Measurements from ENCODE around the gene CLDN8.

CLDN8 gene

DNA sequence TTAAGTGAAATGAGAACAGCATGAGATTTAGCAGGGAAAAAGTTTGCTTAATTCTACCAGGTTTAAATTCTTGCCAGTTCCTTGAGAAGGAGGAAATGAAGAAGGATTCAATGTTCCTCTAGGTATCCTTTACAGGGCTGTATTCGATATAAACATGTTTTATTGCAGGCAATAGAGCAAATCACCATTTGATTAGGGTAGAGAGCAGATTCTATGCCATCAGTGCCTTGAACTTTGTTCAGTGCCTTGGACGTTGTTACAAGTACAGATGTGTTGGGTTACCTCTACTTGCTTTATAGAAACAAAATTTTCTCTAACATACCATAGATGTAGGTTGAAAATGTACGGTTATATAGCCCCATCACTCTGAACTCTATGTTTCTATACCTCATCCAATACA lies 18.2 kb upstream of the CLDN8 start:
- TF ChIP-seq, protein P1, sequence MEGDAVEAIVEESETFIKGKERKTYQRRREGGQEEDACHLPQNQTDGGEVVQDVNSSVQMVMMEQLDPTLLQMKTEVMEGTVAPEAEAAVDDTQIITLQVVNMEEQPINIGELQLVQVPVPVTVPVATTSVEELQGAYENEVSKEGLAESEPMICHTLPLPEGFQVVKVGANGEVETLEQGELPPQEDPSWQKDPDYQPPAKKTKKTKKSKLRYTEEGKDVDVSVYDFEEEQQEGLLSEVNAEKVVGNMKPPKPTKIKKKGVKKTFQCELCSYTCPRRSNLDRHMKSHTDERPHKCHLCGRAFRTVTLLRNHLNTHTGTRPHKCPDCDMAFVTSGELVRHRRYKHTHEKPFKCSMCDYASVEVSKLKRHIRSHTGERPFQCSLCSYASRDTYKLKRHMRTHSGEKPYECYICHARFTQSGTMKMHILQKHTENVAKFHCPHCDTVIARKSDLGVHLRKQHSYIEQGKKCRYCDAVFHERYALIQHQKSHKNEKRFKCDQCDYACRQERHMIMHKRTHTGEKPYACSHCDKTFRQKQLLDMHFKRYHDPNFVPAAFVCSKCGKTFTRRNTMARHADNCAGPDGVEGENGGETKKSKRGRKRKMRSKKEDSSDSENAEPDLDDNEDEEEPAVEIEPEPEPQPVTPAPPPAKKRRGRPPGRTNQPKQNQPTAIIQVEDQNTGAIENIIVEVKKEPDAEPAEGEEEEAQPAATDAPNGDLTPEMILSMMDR (IDR thresholded peaks at IDR 0.05; ENCODE audit: insufficient read depth, low read length, poor library complexity, severe bottlenecking) = no peak
- DNase-seq (ENCODE audit: extremely low read depth, insufficient read length) = no peak
- Histone ChIP-seq H3K27me3 (replicated peaks; ENCODE audit: control insufficient read depth, insufficient read depth, low read length) (no peaks in the 10 kb centered on the region), H3K4me3 (replicated peaks; ENCODE audit: low read depth, low read length) (no peak overlapping the region), H3K36me3 (ENCODE audit: control insufficient read depth, insufficient read depth, low read length) (no peaks in the 10 kb centered on the region)

DNA sequence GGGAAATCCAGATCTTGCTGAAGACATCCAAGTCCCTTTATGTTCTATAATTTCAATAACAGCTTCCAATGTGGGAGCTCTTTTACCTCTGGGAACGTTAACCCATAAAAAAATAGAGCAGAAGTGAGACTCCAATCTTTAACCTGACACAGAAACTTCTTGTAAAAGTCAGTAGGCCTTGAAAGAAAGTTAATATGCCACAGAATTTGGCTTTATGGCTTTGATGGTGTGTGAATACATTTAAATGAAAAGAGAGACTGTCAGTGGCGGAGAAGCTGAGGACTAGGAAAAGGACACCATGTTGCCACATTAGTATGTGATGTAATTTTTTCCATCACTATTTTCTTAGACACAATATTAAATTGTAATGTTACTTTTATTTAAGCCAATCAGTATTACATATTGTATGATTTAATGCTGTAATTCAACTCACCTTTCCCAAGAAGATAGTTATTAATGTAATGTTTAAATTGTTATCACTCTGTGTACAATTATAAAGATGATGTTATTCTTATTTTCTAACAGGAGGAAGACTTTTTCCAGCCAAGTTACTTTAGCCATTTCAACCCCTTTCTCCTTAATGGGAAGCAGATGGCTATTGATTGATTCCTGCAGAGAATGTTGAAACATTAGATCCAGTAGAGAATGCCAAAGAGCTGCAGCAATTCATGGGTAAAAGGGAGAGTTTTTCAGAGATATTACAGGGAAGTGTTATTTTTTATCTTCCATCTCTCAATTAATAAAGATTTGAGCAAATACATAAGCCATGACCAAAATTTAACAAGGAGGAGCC lies 17.5 kb upstream of the CLDN8 start:
- no peaks in the 10 kb centered on the region for H3K27me3 ChIP-seq (replicated peaks; ENCODE audit: control insufficient read depth, insufficient read depth, low read length)
- TF ChIP-seq, protein P1 (IDR thresholded peaks at IDR 0.05; ENCODE audit: insufficient read depth, low read length, poor library complexity, severe bottlenecking) = no peak
- H3K36me3 ChIP-seq (ENCODE audit: control insufficient read depth, insufficient read depth, low read length) = no peaks in the 10 kb centered on the region
- no peak overlapping the region for H3K4me3 ChIP-seq (replicated peaks; ENCODE audit: low read depth, low read length)
- no peak for DNase-seq (ENCODE audit: extremely low read depth, insufficient read length)

DNA sequence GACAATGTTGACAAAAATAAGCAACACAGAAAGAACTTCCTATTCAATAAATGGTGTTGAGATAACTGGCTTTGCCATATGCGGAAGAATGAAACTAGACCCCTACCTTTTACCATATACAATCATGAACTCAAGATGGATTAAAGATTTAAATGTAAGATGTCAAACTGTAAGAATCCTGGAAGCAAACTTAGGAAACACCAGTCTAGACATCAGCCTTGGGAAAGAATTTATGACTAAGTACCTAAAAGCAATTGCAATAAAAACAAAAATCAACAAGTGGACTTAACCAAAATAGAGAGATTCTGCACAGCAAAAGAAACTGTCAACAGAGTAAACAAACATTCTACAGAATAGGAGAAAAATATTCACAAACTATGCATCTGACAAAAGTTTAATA lies 16.1 kb upstream of the CLDN8 start:
- Histone ChIP-seq H3K27me3 (replicated peaks; ENCODE audit: control insufficient read depth, insufficient read depth, low read length) (no peaks in the 10 kb centered on the region), H3K4me3 (replicated peaks; ENCODE audit: low read depth, low read length) (no peak overlapping the region), H3K36me3 (ENCODE audit: control insufficient read depth, insufficient read depth, low read length) (no peaks in the 10 kb centered on the region)
- TF ChIP-seq, protein P1 (IDR thresholded peaks at IDR 0.05; ENCODE audit: insufficient read depth, low read length, poor library complexity, severe bottlenecking) = no peak
- DNase-seq (ENCODE audit: extremely low read depth, insufficient read length) = no peak

DNA sequence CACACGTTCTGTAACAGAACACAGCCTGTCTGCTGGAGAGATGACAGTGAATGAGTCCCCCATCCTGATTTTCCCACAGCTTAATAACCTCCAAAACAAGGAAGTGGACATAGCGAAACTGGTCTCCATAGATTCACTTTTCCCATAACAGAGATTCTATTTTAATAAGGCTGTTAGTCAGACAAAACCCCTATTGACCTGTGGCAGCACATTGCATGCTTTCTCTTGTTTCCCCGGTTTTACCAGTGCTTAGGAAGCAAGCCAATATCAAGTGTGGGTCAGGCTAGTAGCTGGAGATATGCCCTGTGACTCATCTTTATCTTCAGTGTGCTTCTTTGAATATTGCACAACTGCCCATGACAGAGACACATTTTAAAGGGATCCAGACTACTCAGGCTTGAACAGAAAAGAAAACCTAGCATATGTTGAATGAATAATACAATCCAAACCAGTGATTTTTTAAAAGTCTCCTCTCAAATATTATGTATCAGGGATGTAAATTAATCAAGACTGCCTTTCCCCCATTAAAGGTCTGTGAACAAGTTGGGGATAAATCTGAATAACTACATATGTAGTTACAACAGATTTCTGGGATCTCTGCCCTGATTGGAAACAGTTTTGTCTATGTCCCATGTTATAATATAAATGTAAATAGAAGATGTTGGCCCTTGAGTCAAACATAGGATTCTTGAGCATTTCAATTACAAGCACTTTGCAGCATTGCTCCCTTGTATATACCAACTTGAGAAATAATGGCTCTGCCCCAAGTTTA lies 11.9 kb upstream of the CLDN8 start:
- TF ChIP-seq, protein P1 (IDR thresholded peaks at IDR 0.05; ENCODE audit: insufficient read depth, low read length, poor library complexity, severe bottlenecking) = no peak
- no peaks in the 10 kb centered on the region for H3K36me3 ChIP-seq (ENCODE audit: control insufficient read depth, insufficient read depth, low read length)
- no peak for DNase-seq (ENCODE audit: extremely low read depth, insufficient read length)
- H3K27me3 ChIP-seq (replicated peaks; ENCODE audit: control insufficient read depth, insufficient read depth, low read length) = no peaks in the 10 kb centered on the region
- H3K4me3 ChIP-seq (replicated peaks; ENCODE audit: low read depth, low read length) = no peak overlapping the region

DNA sequence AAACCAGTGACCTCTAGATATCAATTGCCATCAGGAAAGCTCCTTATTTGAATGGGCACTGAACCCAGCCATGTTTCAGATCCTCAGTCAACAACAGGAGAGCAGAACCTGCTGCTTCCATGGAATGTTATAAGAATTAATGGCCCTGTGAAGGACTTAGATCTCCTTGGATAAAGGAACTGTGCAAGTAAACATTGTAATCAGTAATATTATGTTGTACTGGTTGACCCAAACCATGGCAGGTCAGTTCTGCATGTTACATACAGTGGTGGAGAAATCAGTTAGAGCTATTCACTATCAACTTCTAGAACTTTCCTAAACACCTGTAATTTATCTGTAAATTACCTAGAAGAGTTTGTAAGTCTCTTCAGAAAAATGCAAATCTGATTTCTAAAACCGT lies 11.2 kb upstream of the CLDN8 start:
- no peak for DNase-seq (ENCODE audit: extremely low read depth, insufficient read length)
- no peak overlapping the region for H3K4me3 ChIP-seq (replicated peaks; ENCODE audit: low read depth, low read length)
- TF ChIP-seq, protein P1 (IDR thresholded peaks at IDR 0.05; ENCODE audit: insufficient read depth, low read length, poor library complexity, severe bottlenecking) = no peak
- no peaks in the 10 kb centered on the region for H3K36me3 ChIP-seq (ENCODE audit: control insufficient read depth, insufficient read depth, low read length)
- no peaks in the 10 kb centered on the region for H3K27me3 ChIP-seq (replicated peaks; ENCODE audit: control insufficient read depth, insufficient read depth, low read length)
